ENCODE measurements around the gene WDR3. TPM values are rescaled to one million over a fixed set of nuclear protein-coding genes. Genes with fewer than 3 reads are reported as not detected.

Gene WDR3
- total and polyA plus RNA-seq, 10 of the 15 experiments (the other 5 are each of a cell fraction or from before 2014, with no cell fraction given), result 24.0 to 66.5 (median 42.9) TPM

GRCh38 chr1:117967881-117968280 is 38.3 kb downstream of the WDR3 start (continued):
- TF ChIP-seq ATF3 (IDR thresholded peaks at IDR 0.05; ENCODE audit: borderline replicate concordance, extremely low read depth, low read depth, low read length), result no peak
- no peak for TF ChIP-seq CBFB (IDR thresholded peaks at IDR 0.05; ENCODE audit: low read depth)
- no peak for TF ChIP-seq MTA2 (IDR thresholded peaks at IDR 0.05; ENCODE audit: low read depth)
- TF ChIP-seq MLLT1 (IDR thresholded peaks at IDR 0.05), result no peak

- CTCF ChIA-PET, result no interaction called here
Measured at GRCh38 chr1:117970252-117970651, 40.7 kb downstream of the WDR3 start.

More at GRCh38 chr1:117970252-117970651, 40.7 kb downstream of the WDR3 start:
- in situ Hi-C loops (cut with MboI), result no loop called here
- Histone ChIP-seq H3K4me3 (no peak overlapping the region), H3K4me1 (ENCODE audit: control insufficient read depth, insufficient read depth, low read length) (no peaks in the 10 kb centered on the region), H4K20me1 (ENCODE audit: control insufficient read depth, insufficient read depth) (no peaks in the 10 kb centered on the region), H2AFZ (ENCODE audit: control insufficient read depth, low read depth, low read length) (no peak overlapping the region), H3K79me2 (ENCODE audit: control insufficient read depth, insufficient read depth, low read length) (no peaks in the 10 kb centered on the region), H3K27ac (ENCODE audit: control insufficient read depth, insufficient read depth) (no peak overlapping the region), H3K27me3 (replicated peaks in 1 of 2; ENCODE audit: control insufficient read depth in 2 of 2, insufficient read depth in 2 of 2, low read length in 1 of 2) (no peaks in the 10 kb centered on the region), H3K36me3 (ENCODE audit: control insufficient read depth in 2 of 2, insufficient read depth in 2 of 2, low read length in 1 of 2) (peaks cover 0 to 8% of the 10 kb centered on the region in 2 experiments; a peak in 1 of 4 replicates), H3K9ac (ENCODE audit: control insufficient read depth, insufficient read depth, low read length) (no peak overlapping the region), H3K4me2 (ENCODE audit: control insufficient read depth, insufficient read depth) (no peak overlapping the region), H3K9me3 (replicated peaks; ENCODE audit: control insufficient read depth, insufficient read depth, low read length) (no peaks in the 10 kb centered on the region)
- WGBS (ENCODE audit: insufficient coverage, insufficient replicate concordance, low lambda C conversion rate, missing lambda C conversion rate), result 88% methylated on average over 9 of the region's 9 CpGs
- no peak for TF ChIP-seq JUNB (IDR thresholded peaks at IDR 0.05)
- TF ChIP-seq CEBPB (IDR thresholded peaks at IDR 0.05; ENCODE audit: borderline replicate concordance in 1 of 2, low read depth in 2 of 2, low read length in 2 of 2), result no peak
- TF ChIP-seq RCOR1 (conservative IDR thresholded peaks at IDR 0.05; ENCODE audit: low read depth, low read length), result no peak
- TF ChIP-seq BMI1 (IDR thresholded peaks at IDR 0.05; ENCODE audit: borderline replicate concordance), result no peak
- TF ChIP-seq POLR2AphosphoS5 (IDR thresholded peaks at IDR 0.05; ENCODE audit: low read length), result no peak
- TF ChIP-seq EP300 (IDR thresholded peaks at IDR 0.05; ENCODE audit: borderline replicate concordance in 1 of 2, control insufficient read depth in 1 of 2, low read depth in 2 of 2, low read length in 2 of 2), result no peak
- no peak for TF ChIP-seq IRF5 (IDR thresholded peaks at IDR 0.05; ENCODE audit: borderline replicate concordance)
- TF ChIP-seq BACH1 (IDR thresholded peaks at IDR 0.05; ENCODE audit: borderline replicate concordance), result no peak
- TF ChIP-seq SUPT20H (IDR thresholded peaks at IDR 0.05; ENCODE audit: borderline replicate concordance, control insufficient read depth, low read depth, low read length), result no peak
- TF ChIP-seq ZSCAN29 (IDR thresholded peaks at IDR 0.05), result no peak
- no peak for TF ChIP-seq USF1 (IDR thresholded peaks at IDR 0.05; ENCODE audit: borderline replicate concordance, extremely low read length, insufficient read depth, low read depth, low read length)
- TF ChIP-seq EZH2 (IDR thresholded peaks at IDR 0.05; ENCODE audit: borderline replicate concordance, control insufficient read depth, low read depth, low read length), result no peak
- POLR2A ChIA-PET, result no interaction called here
- SMC1A ChIA-PET (ENCODE audit: uncharacterized antibody, unreplicated experiment), result no interaction called here
- intact Hi-C loops (cut with micrococcal nuclease; ENCODE audit: unreplicated experiment), result no loop called here
- no TSS peak for BruUV-seq (replicated peaks)
- ATAC-seq (no peak), FAIRE-seq (no peak), DNase-seq (ENCODE audit: low read depth, low spot score) (no peak)
- RAD21 ChIA-PET (ENCODE audit: unreplicated experiment), result no interaction called here
